Measurements from ENCODE around the gene ZSWIM2.
"Not testable (repeated sequence)": the region's sequence is repeated elsewhere in the genome, so short reads cannot be mapped to it uniquely, and the experiment has no call there.

GRCh38 chr2:186811760-186812159 lies 37.2 kb downstream of the ZSWIM2 start:
- not testable (repeated sequence) for TF ChIP-seq HDGF (IDR thresholded peaks at IDR 0.05; ENCODE audit: borderline replicate concordance); SUZ12 (IDR thresholded peaks at IDR 0.05); SP1 (IDR thresholded peaks at IDR 0.05); PKNOX1 (IDR thresholded peaks at IDR 0.05); TARDBP (IDR thresholded peaks at IDR 0.05); ELF4 (IDR thresholded peaks at IDR 0.05)

Measured in HEK293T (cell line).